DMS153 treated with DMSO at 0.1 percent for 48 hours (cell line): Measurements from ENCODE around the gene SPATS2.
"Not testable (repeated sequence)": the region's sequence is repeated elsewhere in the genome, so short reads cannot be mapped to it uniquely, and the experiment has no call there.

ENCODE experiments used
- DNase-seq: peaks from one replicate; lab custom pipeline; 2025; ENCODE audit not compliant: unreplicated experiment; lab: John Stamatoyannopoulos, UW

SPATS2 gene

GRCh38 chr12:49509681-49510080, 142.4 kb downstream of the SPATS2 start:
- DNase-seq, result not testable (repeated sequence)

- no peak for DNase-seq
Observed at GRCh38 chr12:49511410-49511809, 144.1 kb downstream of the SPATS2 start.

GRCh38 chr12:49512546-49512945, 145.3 kb downstream of the SPATS2 start:
- no peak for DNase-seq

- no peak for DNase-seq
Observed at GRCh38 chr12:49515266-49515665, 148.0 kb downstream of the SPATS2 start.

- DNase-seq, result no peak
Observed at GRCh38 chr12:49518914-49519573, 151.8 kb downstream of the SPATS2 start.

GRCh38 chr12:49519574-49519936, 152.3 kb downstream of the SPATS2 start:
- DNase-seq, result no peak

GRCh38 chr12:49521389-49521788, 154.1 kb downstream of the SPATS2 start:
- no peak for DNase-seq

- DNase-seq, result no peak
Observed at GRCh38 chr12:49524660-49525324, 157.5 kb downstream of the SPATS2 start.

- no peak for DNase-seq
Observed at GRCh38 chr12:49525942-49526341, 158.7 kb downstream of the SPATS2 start.

- no peak for DNase-seq
Observed at GRCh38 chr12:49527361-49528130, 160.3 kb downstream of the SPATS2 start.

GRCh38 chr12:49529414-49529813, 162.2 kb downstream of the SPATS2 start:
- DNase-seq, result no peak

GRCh38 chr12:49531745-49532144, 164.5 kb downstream of the SPATS2 start:
- no peak for DNase-seq

GRCh38 chr12:49533331-49533730, 166.1 kb downstream of the SPATS2 start:
- no peak for DNase-seq

GRCh38 chr12:49534122-49534521, 166.9 kb downstream of the SPATS2 start:
- not testable (repeated sequence) for DNase-seq

GRCh38 chr12:49534731-49535278, 167.5 kb downstream of the SPATS2 start:
- no peak for DNase-seq

GRCh38 chr12:49535921-49536525, 168.8 kb downstream of the SPATS2 start:
- DNase-seq, result no peak

GRCh38 chr12:49536526-49537071, 169.3 kb downstream of the SPATS2 start:
- DNase-seq, result no peak

GRCh38 chr12:49537231-49537751, 170.0 kb downstream of the SPATS2 start:
- DNase-seq, result no peak

GRCh38 chr12:49537752-49538509, 170.7 kb downstream of the SPATS2 start:
- DNase-seq, result no peak
